Measurements from ENCODE around the gene TMC7.

DNA sequence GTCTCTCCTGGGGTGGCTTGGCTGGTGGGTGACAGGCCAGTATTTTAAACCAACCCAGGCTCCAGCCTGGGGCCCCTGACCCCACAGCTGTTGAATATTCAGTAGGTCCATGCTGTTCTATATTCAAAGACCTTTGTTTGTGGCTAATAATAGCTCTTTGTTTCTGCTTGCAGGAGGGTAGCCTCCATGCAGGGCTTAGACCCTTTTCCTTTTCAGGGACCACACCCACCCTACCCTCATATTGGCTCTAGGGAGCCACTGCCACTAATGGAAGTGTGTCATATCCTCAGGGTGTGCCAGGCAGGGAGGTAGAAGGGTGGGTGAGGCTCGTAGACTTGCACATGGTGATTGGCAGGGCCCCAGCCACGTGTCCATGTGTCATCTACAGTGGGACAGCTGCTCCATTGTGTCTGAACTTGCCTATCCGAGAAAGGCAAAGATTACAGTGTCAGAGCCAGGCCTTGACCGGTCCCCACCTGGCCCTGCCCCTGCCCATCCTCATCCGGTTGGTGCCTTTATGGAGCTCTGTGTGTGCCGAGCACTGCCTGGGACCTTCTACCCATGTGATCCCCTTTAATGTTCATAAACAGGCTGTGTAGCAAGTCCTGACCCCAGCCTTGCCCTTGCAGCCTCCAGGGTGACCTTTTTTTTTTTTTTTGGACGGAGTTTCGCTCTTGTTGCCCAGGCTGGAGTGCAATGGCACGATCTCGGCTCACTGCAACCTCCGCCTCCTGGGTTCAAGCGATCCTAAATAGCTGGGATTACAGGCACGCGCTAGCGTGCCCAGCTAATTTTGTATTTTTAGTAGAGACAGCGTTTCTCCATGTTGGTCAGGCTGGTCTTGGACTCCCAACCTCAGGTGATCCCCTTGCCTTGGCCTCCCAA is 22.1 kb downstream of the TMC7 start:
- TF ChIP-seq POLR2AphosphoS5 (IDR thresholded peaks at IDR 0.05; ENCODE audit: low read depth), result no peak
- no peak for TF ChIP-seq CTCF (conservative IDR thresholded peaks at IDR 0.05; ENCODE audit: low read depth in 2 of 2)
- no peak for TF ChIP-seq EZH2 (IDR thresholded peaks at IDR 0.05; ENCODE audit: low read depth, unreplicated experiment)

Measured in GM23338 (cell line).